Measurements from ENCODE around the gene DDX25.

The DDX25 gene

GRCh38 chr11:125869521-125869920 is 34.8 kb upstream of the DDX25 start:
- no peak overlapping the region for H2AFZ ChIP-seq (ENCODE audit: low read length)
- H3K4ac ChIP-seq (ENCODE audit: low read length), result no peak overlapping the region
- H3K27ac ChIP-seq (replicated peaks; ENCODE audit: low read length), result no peak overlapping the region
- H3K79me1 ChIP-seq (ENCODE audit: low read depth, low read length), result no peaks in the 10 kb centered on the region
- no peaks in the 10 kb centered on the region for H3K27me3 ChIP-seq (ENCODE audit: control insufficient read depth in 3 of 3, insufficient read depth in 3 of 3, low read depth in 1 of 3, low read length in 3 of 3)
- no peak overlapping the region for H2BK12ac ChIP-seq (ENCODE audit: low read length)
- H2BK120ac ChIP-seq (ENCODE audit: low read depth, low read length), result no peak overlapping the region
- no peaks in the 10 kb centered on the region for H3K36me3 ChIP-seq (replicated peaks in 1 of 2; ENCODE audit: control insufficient read depth in 2 of 2, insufficient read depth in 2 of 2, low read length in 2 of 2)
- H3K18ac ChIP-seq (ENCODE audit: low read length), result no peak overlapping the region
- H3K4me2 ChIP-seq (ENCODE audit: insufficient read depth, low read length, poor library complexity, severe bottlenecking), result no peak overlapping the region
- no peak overlapping the region for H2BK5ac ChIP-seq (ENCODE audit: low read length)
- H3K4me3 ChIP-seq (ENCODE audit: low read length in 2 of 2), result no peak overlapping the region
- no peak overlapping the region for H4K91ac ChIP-seq (ENCODE audit: low read depth, low read length, poor library complexity)
- H3K23ac ChIP-seq (ENCODE audit: low read depth, low read length, poor library complexity), result no peak overlapping the region
- peaks cover 0 to 4% of the 10 kb centered on the region in 2 donors for H3K4me1 ChIP-seq (ENCODE audit: control insufficient read depth in 2 of 2, insufficient read depth in 1 of 2, low read depth in 1 of 2, low read length in 2 of 2)
- H3K9me3 ChIP-seq (replicated peaks in 1 of 2; ENCODE audit: control insufficient read depth in 2 of 2, insufficient read depth in 1 of 2, low read depth in 1 of 2, low read length in 2 of 2), result peaks cover 1 to 6% of the 10 kb centered on the region in 2 donors
- no peak overlapping the region for H2BK15ac ChIP-seq (ENCODE audit: low read length)
- WGBS, 2 donors (ENCODE audit: extremely low coverage in 2 of 2, insufficient read length in 2 of 2, insufficient replicate concordance in 1 of 2), result no CpG with 5 or more reads among the region's 2 CpGs
- no peak for DNase-seq (ENCODE audit: low spot score)
- no peak overlapping the region for H2AK5ac ChIP-seq (ENCODE audit: low read depth, low read length)
- no peak overlapping the region for H4K8ac ChIP-seq (ENCODE audit: low read depth, low read length)
- H3K14ac ChIP-seq (ENCODE audit: low read length), result no peak overlapping the region
- no peak overlapping the region for H3K9ac ChIP-seq (ENCODE audit: low read depth, low read length, poor library complexity)

GRCh38 chr11:125871391-125872137 is 32.7 kb upstream of the DDX25 start:
- H3K23ac ChIP-seq (ENCODE audit: low read depth, low read length, poor library complexity), result no peak overlapping the region
- peaks cover 1 to 6% of the 10 kb centered on the region in 2 donors for H3K9me3 ChIP-seq (replicated peaks in 1 of 2; ENCODE audit: control insufficient read depth in 2 of 2, insufficient read depth in 1 of 2, low read depth in 1 of 2, low read length in 2 of 2)
- no peak overlapping the region for H2BK15ac ChIP-seq (ENCODE audit: low read length)
- no peak overlapping the region for H4K91ac ChIP-seq (ENCODE audit: low read depth, low read length, poor library complexity)
- H3K36me3 ChIP-seq (replicated peaks in 1 of 2; ENCODE audit: control insufficient read depth in 2 of 2, insufficient read depth in 2 of 2, low read length in 2 of 2), result no peaks in the 10 kb centered on the region
- H2BK120ac ChIP-seq (ENCODE audit: low read depth, low read length), result no peak overlapping the region
- H2AK5ac ChIP-seq (ENCODE audit: low read depth, low read length), result no peak overlapping the region
- H3K14ac ChIP-seq (ENCODE audit: low read length), result no peak overlapping the region
- no peak overlapping the region for H3K27ac ChIP-seq (replicated peaks; ENCODE audit: low read length)
- DNase-seq (ENCODE audit: low spot score), result no peak
- H3K79me1 ChIP-seq (ENCODE audit: low read depth, low read length), result no peaks in the 10 kb centered on the region
- no CpG with 5 or more reads among the region's 10 CpGs for WGBS, 2 donors (ENCODE audit: extremely low coverage in 2 of 2, insufficient read length in 2 of 2, insufficient replicate concordance in 1 of 2)
- no peak overlapping the region for H2BK12ac ChIP-seq (ENCODE audit: low read length)
- H4K8ac ChIP-seq (ENCODE audit: low read depth, low read length), result no peak overlapping the region
- H2BK5ac ChIP-seq (ENCODE audit: low read length), result no peak overlapping the region
- no peaks in the 10 kb centered on the region for H3K27me3 ChIP-seq (ENCODE audit: control insufficient read depth in 3 of 3, insufficient read depth in 3 of 3, low read depth in 1 of 3, low read length in 3 of 3)
- H3K4me1 ChIP-seq (ENCODE audit: control insufficient read depth in 2 of 2, insufficient read depth in 1 of 2, low read depth in 1 of 2, low read length in 2 of 2), result peaks cover 0 to 4% of the 10 kb centered on the region in 2 donors
- H3K4ac ChIP-seq (ENCODE audit: low read length), result no peak overlapping the region
- H3K9ac ChIP-seq (ENCODE audit: low read depth, low read length, poor library complexity), result no peak overlapping the region
- no peak overlapping the region for H3K4me2 ChIP-seq (ENCODE audit: insufficient read depth, low read length, poor library complexity, severe bottlenecking)
- no peak overlapping the region for H3K4me3 ChIP-seq (ENCODE audit: low read length in 2 of 2)
- H2AFZ ChIP-seq (ENCODE audit: low read length), result no peak overlapping the region
- no peak overlapping the region for H3K18ac ChIP-seq (ENCODE audit: low read length)

DNA sequence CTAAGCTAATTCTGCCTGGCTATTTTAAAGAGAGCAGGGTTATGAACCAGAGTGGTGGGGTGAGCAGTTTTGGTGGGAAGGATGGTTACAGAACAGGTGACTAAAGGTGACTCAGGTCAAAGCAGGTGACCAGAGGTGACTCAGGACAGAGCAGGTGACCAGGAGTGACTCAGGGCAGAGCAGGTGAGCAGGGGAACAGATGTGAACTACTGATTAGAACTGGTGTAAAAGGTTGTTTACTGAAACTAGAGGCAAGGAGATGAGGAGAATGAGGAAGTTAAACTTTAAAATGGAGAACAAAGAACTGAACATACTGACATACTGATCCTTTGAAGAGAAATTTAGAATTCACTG is 32.2 kb upstream of the DDX25 start:
- Histone ChIP-seq H3K9ac (ENCODE audit: low read depth, low read length, poor library complexity) (no peak overlapping the region), H3K4me2 (ENCODE audit: insufficient read depth, low read length, poor library complexity, severe bottlenecking) (no peak overlapping the region), H3K79me1 (ENCODE audit: low read depth, low read length) (no peaks in the 10 kb centered on the region), H3K27ac (replicated peaks; ENCODE audit: low read length) (no peak overlapping the region), H3K4ac (ENCODE audit: low read length) (no peak overlapping the region), H2BK120ac (ENCODE audit: low read depth, low read length) (no peak overlapping the region), H3K14ac (ENCODE audit: low read length) (no peak overlapping the region), H3K27me3 (ENCODE audit: control insufficient read depth in 3 of 3, insufficient read depth in 3 of 3, low read depth in 1 of 3, low read length in 3 of 3) (no peaks in the 10 kb centered on the region), H2BK15ac (ENCODE audit: low read length) (no peak overlapping the region), H2AK5ac (ENCODE audit: low read depth, low read length) (no peak overlapping the region), H2BK12ac (ENCODE audit: low read length) (no peak overlapping the region), H2BK5ac (ENCODE audit: low read length) (no peak overlapping the region), H4K8ac (ENCODE audit: low read depth, low read length) (no peak overlapping the region), H3K18ac (ENCODE audit: low read length) (no peak overlapping the region), H3K4me1 (ENCODE audit: control insufficient read depth in 2 of 2, insufficient read depth in 1 of 2, low read depth in 1 of 2, low read length in 2 of 2) (peaks cover 0 to 4% of the 10 kb centered on the region in 2 donors), H3K23ac (ENCODE audit: low read depth, low read length, poor library complexity) (no peak overlapping the region), H3K4me3 (ENCODE audit: low read length in 2 of 2) (no peak overlapping the region), H2AFZ (ENCODE audit: low read length) (no peak overlapping the region), H4K91ac (ENCODE audit: low read depth, low read length, poor library complexity) (no peak overlapping the region), H3K36me3 (replicated peaks in 1 of 2; ENCODE audit: control insufficient read depth in 2 of 2, insufficient read depth in 2 of 2, low read length in 2 of 2) (no peaks in the 10 kb centered on the region), H3K9me3 (replicated peaks in 1 of 2; ENCODE audit: control insufficient read depth in 2 of 2, insufficient read depth in 1 of 2, low read depth in 1 of 2, low read length in 2 of 2) (peaks cover 1 to 6% of the 10 kb centered on the region in 2 donors)
- no peak for DNase-seq (ENCODE audit: low spot score)

DNA sequence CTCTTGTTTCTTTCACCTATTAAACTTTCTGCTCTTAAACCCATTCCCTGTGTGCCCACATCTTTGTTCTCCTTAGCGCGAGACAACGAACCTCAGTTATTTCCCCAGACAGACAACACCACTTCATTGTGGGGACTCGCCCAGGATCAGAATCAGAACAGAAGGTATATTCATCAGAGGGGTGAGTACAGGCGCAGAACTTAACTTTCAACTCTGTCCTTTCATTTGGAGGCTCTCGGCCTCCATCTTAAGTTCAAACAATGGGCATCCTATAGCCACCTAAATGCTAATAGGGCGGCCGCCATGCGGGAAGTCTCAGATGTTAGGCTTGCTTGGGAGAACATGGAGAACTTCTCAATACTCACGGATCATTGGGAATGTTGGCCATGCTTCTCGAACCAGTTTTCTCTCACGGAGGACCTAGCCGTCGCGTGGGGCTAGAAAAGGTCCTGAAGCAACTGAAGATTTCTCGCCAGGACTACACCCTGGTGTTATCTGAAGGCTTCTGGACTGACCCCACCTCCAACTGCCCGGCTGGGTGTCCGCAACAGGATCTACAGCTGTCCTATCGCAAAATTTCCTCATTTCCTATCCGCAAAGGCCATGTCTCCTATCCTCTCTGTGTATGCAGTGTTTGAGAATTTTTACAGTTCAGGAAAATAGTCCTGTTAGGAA is 30.3 kb upstream of the DDX25 start:
- H3K79me1 ChIP-seq (ENCODE audit: low read depth, low read length), result no peaks in the 10 kb centered on the region

More for the DNA sequence above, 30.3 kb upstream of the DDX25 start:
- no peak for DNase-seq (ENCODE audit: low spot score)
- H3K36me3 ChIP-seq (replicated peaks in 1 of 2; ENCODE audit: control insufficient read depth in 2 of 2, insufficient read depth in 2 of 2, low read length in 2 of 2), result no peaks in the 10 kb centered on the region
- no peak overlapping the region for H3K18ac ChIP-seq (ENCODE audit: low read length)
- no peak overlapping the region for H2AK5ac ChIP-seq (ENCODE audit: low read depth, low read length)
- no peak overlapping the region for H3K4ac ChIP-seq (ENCODE audit: low read length)
- H3K4me1 ChIP-seq (ENCODE audit: control insufficient read depth in 2 of 2, insufficient read depth in 1 of 2, low read depth in 1 of 2, low read length in 2 of 2), result no peaks in the 10 kb centered on the region
- no peaks in the 10 kb centered on the region for H3K27me3 ChIP-seq (ENCODE audit: control insufficient read depth in 3 of 3, insufficient read depth in 3 of 3, low read depth in 1 of 3, low read length in 3 of 3)
- no peak overlapping the region for H3K9ac ChIP-seq (ENCODE audit: low read depth, low read length, poor library complexity)
- WGBS, 2 donors (ENCODE audit: extremely low coverage in 2 of 2, insufficient read length in 2 of 2, insufficient replicate concordance in 1 of 2), result no CpG with 5 or more reads among the region's 20 CpGs
- no peak overlapping the region for H4K8ac ChIP-seq (ENCODE audit: low read depth, low read length)
- H3K23ac ChIP-seq (ENCODE audit: low read depth, low read length, poor library complexity), result no peak overlapping the region
- no peak overlapping the region for H2AFZ ChIP-seq (ENCODE audit: low read length)
- H2BK120ac ChIP-seq (ENCODE audit: low read depth, low read length), result no peak overlapping the region
- H3K27ac ChIP-seq (replicated peaks; ENCODE audit: low read length), result no peak overlapping the region
- H3K9me3 ChIP-seq (replicated peaks in 1 of 2; ENCODE audit: control insufficient read depth in 2 of 2, insufficient read depth in 1 of 2, low read depth in 1 of 2, low read length in 2 of 2), result peaks cover 1 to 6% of the 10 kb centered on the region in 2 donors
- H3K14ac ChIP-seq (ENCODE audit: low read length), result no peak overlapping the region
- H3K4me3 ChIP-seq (ENCODE audit: low read length in 2 of 2), result no peak overlapping the region
- H2BK12ac ChIP-seq (ENCODE audit: low read length), result no peak overlapping the region
- H3K4me2 ChIP-seq (ENCODE audit: insufficient read depth, low read length, poor library complexity, severe bottlenecking), result no peak overlapping the region
- no peak overlapping the region for H4K91ac ChIP-seq (ENCODE audit: low read depth, low read length, poor library complexity)
- no peak overlapping the region for H2BK15ac ChIP-seq (ENCODE audit: low read length)
- no peak overlapping the region for H2BK5ac ChIP-seq (ENCODE audit: low read length)
